ENCODE data around the gene UBE2S.

The UBE2S gene

DNA sequence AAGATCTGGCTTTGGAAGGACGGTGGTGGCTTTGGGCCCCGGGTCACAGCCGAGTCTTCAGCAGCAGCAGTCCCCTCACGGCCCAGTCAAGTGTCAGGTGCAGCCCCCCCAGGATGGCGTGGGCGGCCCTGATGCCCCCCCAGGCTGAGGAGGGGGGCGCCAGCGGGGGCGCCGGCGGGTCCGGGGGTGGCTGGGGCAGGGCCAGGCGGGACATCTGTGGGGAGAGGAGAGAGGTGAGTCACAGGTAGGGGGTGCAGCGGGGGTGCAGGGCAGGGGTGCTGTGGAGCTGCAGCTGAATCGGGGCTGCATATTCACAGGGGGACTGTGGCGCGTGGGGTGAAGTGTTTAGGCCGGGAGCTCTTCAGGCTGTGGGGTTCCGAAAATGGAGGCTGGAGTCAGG is 41.6 kb downstream of the UBE2S start:
- H3K27me3 ChIP-seq (ENCODE audit: insufficient read depth, low read length, poor library complexity) = no peaks in the 10 kb centered on the region
- DNase-seq (no peak), ATAC-seq (ENCODE audit: insufficient read depth, low read depth) (no peak)
- H3K36me3 ChIP-seq (ENCODE audit: insufficient read depth, low read length) = no peaks in the 10 kb centered on the region
- H3K9me3 ChIP-seq (ENCODE audit: insufficient read depth, low read length, severe bottlenecking) = no peaks in the 10 kb centered on the region
- H2AFZ ChIP-seq (ENCODE audit: low read depth, low read length) = no peak overlapping the region
- H3K4me3 ChIP-seq (ENCODE audit: low read depth in 1 of 2, low read length in 2 of 2) = no peak overlapping the region
- TF ChIP-seq, protein P1, sequence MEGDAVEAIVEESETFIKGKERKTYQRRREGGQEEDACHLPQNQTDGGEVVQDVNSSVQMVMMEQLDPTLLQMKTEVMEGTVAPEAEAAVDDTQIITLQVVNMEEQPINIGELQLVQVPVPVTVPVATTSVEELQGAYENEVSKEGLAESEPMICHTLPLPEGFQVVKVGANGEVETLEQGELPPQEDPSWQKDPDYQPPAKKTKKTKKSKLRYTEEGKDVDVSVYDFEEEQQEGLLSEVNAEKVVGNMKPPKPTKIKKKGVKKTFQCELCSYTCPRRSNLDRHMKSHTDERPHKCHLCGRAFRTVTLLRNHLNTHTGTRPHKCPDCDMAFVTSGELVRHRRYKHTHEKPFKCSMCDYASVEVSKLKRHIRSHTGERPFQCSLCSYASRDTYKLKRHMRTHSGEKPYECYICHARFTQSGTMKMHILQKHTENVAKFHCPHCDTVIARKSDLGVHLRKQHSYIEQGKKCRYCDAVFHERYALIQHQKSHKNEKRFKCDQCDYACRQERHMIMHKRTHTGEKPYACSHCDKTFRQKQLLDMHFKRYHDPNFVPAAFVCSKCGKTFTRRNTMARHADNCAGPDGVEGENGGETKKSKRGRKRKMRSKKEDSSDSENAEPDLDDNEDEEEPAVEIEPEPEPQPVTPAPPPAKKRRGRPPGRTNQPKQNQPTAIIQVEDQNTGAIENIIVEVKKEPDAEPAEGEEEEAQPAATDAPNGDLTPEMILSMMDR (IDR thresholded peaks at IDR 0.05; ENCODE audit: borderline replicate concordance, extremely low read depth, low read length, poor library complexity, severe bottlenecking) = no peak
- no peak for TF ChIP-seq EZH2 (IDR thresholded peaks at IDR 0.05; ENCODE audit: borderline replicate concordance, low read depth, low read length, severe bottlenecking)
- H3K79me2 ChIP-seq (ENCODE audit: insufficient read depth, low read length) = no peaks in the 10 kb centered on the region
- no peaks in the 10 kb centered on the region for H4K20me1 ChIP-seq (ENCODE audit: insufficient read depth, low read length)
- H3K4me1 ChIP-seq (ENCODE audit: insufficient read depth, low read length) = no peaks in the 10 kb centered on the region
- H3K27ac ChIP-seq (ENCODE audit: low read length) = no peak overlapping the region
- H3K9ac ChIP-seq (ENCODE audit: low read depth, low read length) = no peak overlapping the region
- no peak overlapping the region for H3K4me2 ChIP-seq (ENCODE audit: insufficient read depth, low read length)

GRCh38 chr19:55365245-55365644 is 42.3 kb downstream of the UBE2S start:
- no peaks in the 10 kb centered on the region for H3K79me2 ChIP-seq (ENCODE audit: insufficient read depth, low read length)
- H3K4me1 ChIP-seq (ENCODE audit: insufficient read depth, low read length) = no peaks in the 10 kb centered on the region
- no peak overlapping the region for H3K27ac ChIP-seq (ENCODE audit: low read length)
- TF ChIP-seq, protein P1 (IDR thresholded peaks at IDR 0.05; ENCODE audit: borderline replicate concordance, extremely low read depth, low read length, poor library complexity, severe bottlenecking) = no peak
- TF ChIP-seq EZH2 (IDR thresholded peaks at IDR 0.05; ENCODE audit: borderline replicate concordance, low read depth, low read length, severe bottlenecking) = no peak
- H2AFZ ChIP-seq (ENCODE audit: low read depth, low read length) = no peak overlapping the region
- H4K20me1 ChIP-seq (ENCODE audit: insufficient read depth, low read length) = no peaks in the 10 kb centered on the region
- no peaks in the 10 kb centered on the region for H3K27me3 ChIP-seq (ENCODE audit: insufficient read depth, low read length, poor library complexity)
- H3K9ac ChIP-seq (ENCODE audit: low read depth, low read length) = no peak overlapping the region
- no peak overlapping the region for H3K4me2 ChIP-seq (ENCODE audit: insufficient read depth, low read length)
- H3K4me3 ChIP-seq (ENCODE audit: low read depth in 1 of 2, low read length in 2 of 2) = no peak overlapping the region
- no peaks in the 10 kb centered on the region for H3K36me3 ChIP-seq (ENCODE audit: insufficient read depth, low read length)
- DNase-seq (no peak), ATAC-seq (ENCODE audit: insufficient read depth, low read depth) (no peak)
- no peaks in the 10 kb centered on the region for H3K9me3 ChIP-seq (ENCODE audit: insufficient read depth, low read length, severe bottlenecking)

- Histone ChIP-seq H3K79me2 (ENCODE audit: insufficient read depth, low read length) (no peaks in the 10 kb centered on the region), H3K4me1 (ENCODE audit: insufficient read depth, low read length) (no peaks in the 10 kb centered on the region), H3K9me3 (ENCODE audit: insufficient read depth, low read length, severe bottlenecking) (no peaks in the 10 kb centered on the region), H3K36me3 (ENCODE audit: insufficient read depth, low read length) (no peaks in the 10 kb centered on the region), H3K27ac (ENCODE audit: low read length) (no peak within 1 kb of the TSS), H3K4me3 (ENCODE audit: low read depth in 1 of 2, low read length in 2 of 2) (no peak within 1 kb of the TSS), H3K27me3 (ENCODE audit: insufficient read depth, low read length, poor library complexity) (no peaks in the 10 kb centered on the region), H3K4me2 (ENCODE audit: insufficient read depth, low read length) (no peak within 1 kb of the TSS), H4K20me1 (ENCODE audit: insufficient read depth, low read length) (no peaks in the 10 kb centered on the region), H2AFZ (ENCODE audit: low read depth, low read length) (no peak within 1 kb of the TSS), H3K9ac (ENCODE audit: low read depth, low read length) (no peak within 1 kb of the TSS)
- ATAC-seq (ENCODE audit: insufficient read depth, low read depth) (no peak), DNase-seq (no peak)
- no peak for TF ChIP-seq EZH2 (IDR thresholded peaks at IDR 0.05; ENCODE audit: borderline replicate concordance, low read depth, low read length, severe bottlenecking)
- TF ChIP-seq, protein P1 (IDR thresholded peaks at IDR 0.05; ENCODE audit: borderline replicate concordance, extremely low read depth, low read length, poor library complexity, severe bottlenecking) = no peak
Measured at GRCh38 chr19:55362990-55363716, 44.4 kb downstream of the UBE2S start, which contains the start of gene GARIN5B. TSS of gene GARIN5B (minus strand) at chr19:55363260. CDS start at chr19:55363066, 194 bp downstream.

Measured in DND-41 (cell line).